ENCODE measurements around the gene CYB5RL. TPM values are rescaled to one million over a fixed set of nuclear protein-coding genes. Genes with fewer than 3 reads are reported as not detected.

Gene CYB5RL
- total RNA-seq, 1 donor from 2014 or later: 3.9 TPM

GRCh38 chr1:54223441-54224202 is 23.8 kb upstream of the CYB5RL start:
- no peak for FAIRE-seq
- no peak for DNase-seq (ENCODE audit: low read depth)
- no peak for TF ChIP-seq CTCF (IDR thresholded peaks at IDR 0.05; ENCODE audit: insufficient read depth, low read length, severe bottlenecking)

GRCh38 chr1:54222711-54223110 is 22.9 kb upstream of the CYB5RL start:
- no peaks in the 10 kb centered on the region for H3K27me3 ChIP-seq (ENCODE audit: control insufficient read depth, insufficient read depth, low read length)
- TF ChIP-seq CTCF (IDR thresholded peaks at IDR 0.05; ENCODE audit: insufficient read depth, low read length, severe bottlenecking): no peak
- no peak for DNase-seq (ENCODE audit: low read depth)
- H3K4me3 ChIP-seq (ENCODE audit: low read depth, low read length): no peak overlapping the region
- peaks cover 7% of the 10 kb centered on the region for H3K36me3 ChIP-seq (ENCODE audit: control insufficient read depth, insufficient read depth, low read length)
- peak; percentile 50 for FAIRE-seq

More at GRCh38 chr1:54223441-54224202, 23.8 kb upstream of the CYB5RL start:
- H3K27me3 ChIP-seq (ENCODE audit: control insufficient read depth, insufficient read depth, low read length): no peaks in the 10 kb centered on the region
- H3K4me3 ChIP-seq (ENCODE audit: low read depth, low read length): no peak overlapping the region
- H3K36me3 ChIP-seq (ENCODE audit: control insufficient read depth, insufficient read depth, low read length): peaks cover 1% of the 10 kb centered on the region

GRCh38 chr1:54221867-54222484 is 22.1 kb upstream of the CYB5RL start:
- Histone ChIP-seq H3K36me3 (ENCODE audit: control insufficient read depth, insufficient read depth, low read length) (peaks cover 10% of the 10 kb centered on the region), H3K27me3 (ENCODE audit: control insufficient read depth, insufficient read depth, low read length) (no peaks in the 10 kb centered on the region), H3K4me3 (ENCODE audit: low read depth, low read length) (no peak overlapping the region)
- peak; percentile 62 for FAIRE-seq
- TF ChIP-seq CTCF (IDR thresholded peaks at IDR 0.05; ENCODE audit: insufficient read depth, low read length, severe bottlenecking): no peak
- no peak for DNase-seq (ENCODE audit: low read depth)

GRCh38 chr1:54221113-54221834 is 21.4 kb upstream of the CYB5RL start:
- DNase-seq (ENCODE audit: low read depth) (no peak), FAIRE-seq (peak; percentile 93)
- Histone ChIP-seq H3K36me3 (ENCODE audit: control insufficient read depth, insufficient read depth, low read length) (peaks cover 14% of the 10 kb centered on the region), H3K27me3 (ENCODE audit: control insufficient read depth, insufficient read depth, low read length) (no peaks in the 10 kb centered on the region), H3K4me3 (ENCODE audit: low read depth, low read length) (no peak overlapping the region)
- TF ChIP-seq CTCF (IDR thresholded peaks at IDR 0.05; ENCODE audit: insufficient read depth, low read length, severe bottlenecking): no peak

GRCh38 chr1:54220004-54220811 is 20.4 kb upstream of the CYB5RL start:
- peaks cover 16% of the 10 kb centered on the region for H3K36me3 ChIP-seq (ENCODE audit: control insufficient read depth, insufficient read depth, low read length)
- no peaks in the 10 kb centered on the region for H3K27me3 ChIP-seq (ENCODE audit: control insufficient read depth, insufficient read depth, low read length)
- H3K4me3 ChIP-seq (ENCODE audit: low read depth, low read length): no peak overlapping the region
- DNase-seq (ENCODE audit: low read depth): no peak
- no peak for TF ChIP-seq CTCF (IDR thresholded peaks at IDR 0.05; ENCODE audit: insufficient read depth, low read length, severe bottlenecking)
- peak; percentile 47 for FAIRE-seq

All from bronchial epithelial cell (primary cell).